SK-MEL-5 (cell line): Measurements from ENCODE around the gene GSTO2. TPM values are rescaled to one million over a fixed set of nuclear protein-coding genes. Genes with fewer than 3 reads are reported as not detected.

Source experiments
- DNase-seq: peaks from one replicate; pipeline ENCODE4 v3.0.0-alpha.2; 2016; ENCODE audit warnings: low read depth, low spot score
- in situ Hi-C: cut with HindIII; loops from 2 replicates; pipeline ENCODE4 v1.10.0; 2016; ENCODE audit warnings: low sequenced_read_pairs, high pct_unique_total_duplicates, low pct_unique_long_range_greater_than_20kb
- total RNA-seq: library from RNA; depleted of rRNA; stranded (reverse); fragments of >200 nt; shearing (Covaris generic); gene quantifications from 2 replicates; pipeline ENCODE4 v1.2.3, GENCODE V29; 2014

GSTO2 gene
- total RNA-seq, 1 experiment from 2014 or later: 0.90 TPM

DNA sequence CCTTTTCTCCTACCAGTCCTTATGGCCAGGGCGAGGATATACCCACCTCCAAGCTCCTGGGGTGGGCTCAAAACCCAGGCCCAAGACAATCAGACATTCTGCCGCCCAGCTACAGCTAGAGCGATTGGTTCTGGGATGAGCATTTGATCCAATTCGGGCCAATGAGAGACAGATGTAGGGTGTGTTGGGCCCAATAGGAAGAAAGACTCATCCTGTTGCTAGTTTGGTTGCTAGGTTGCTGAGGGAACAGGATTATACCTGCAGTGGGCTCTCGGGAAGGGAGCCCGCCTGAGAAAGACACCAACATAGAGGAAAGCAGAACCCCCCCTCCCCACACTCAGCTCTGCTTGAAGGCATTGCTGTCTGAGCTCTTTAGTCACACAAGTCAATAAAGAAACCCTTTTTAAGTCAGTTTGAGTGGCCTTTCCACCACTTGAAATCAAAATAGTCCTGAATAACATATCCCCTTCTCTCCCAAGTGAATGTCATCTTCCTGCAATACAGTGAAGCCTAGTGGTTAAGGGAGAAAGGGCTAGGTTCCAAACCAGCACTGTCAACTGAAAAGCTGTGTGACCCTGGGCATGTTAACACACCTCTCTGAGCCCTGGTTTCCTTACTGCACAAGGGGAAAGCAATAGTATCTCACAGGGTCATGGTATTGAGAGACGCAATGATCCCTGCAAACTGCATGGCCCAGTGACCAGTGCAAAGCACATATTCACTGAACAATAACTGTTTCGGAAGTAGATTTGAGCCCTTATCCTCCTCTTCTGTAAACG lies 47.5 kb downstream of the GSTO2 start:
- in situ Hi-C loops: no loop called here
- no peak for DNase-seq

DNA sequence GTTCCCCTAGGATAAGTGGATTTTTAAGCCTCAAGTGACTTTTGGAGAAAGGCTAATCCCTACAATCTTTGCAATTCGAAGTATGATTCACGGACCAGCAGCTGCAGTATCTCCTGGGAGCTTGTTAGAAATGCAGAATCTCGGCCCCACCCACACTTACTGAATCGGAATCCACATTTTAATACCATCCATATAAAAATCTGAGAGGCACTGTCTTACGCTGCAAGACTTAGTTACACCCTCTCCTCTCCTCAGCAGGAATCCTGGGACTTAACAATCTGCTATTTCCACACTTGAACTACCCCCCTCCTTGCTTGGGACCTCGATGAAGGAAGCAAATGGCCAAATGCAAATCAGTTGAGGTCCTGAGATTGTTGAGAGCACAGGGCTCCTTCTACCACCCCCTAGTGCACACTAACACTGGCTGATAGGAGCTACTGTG lies 48.3 kb downstream of the GSTO2 start:
- in situ Hi-C loops: no loop called here
- DNase-seq: no peak

DNA sequence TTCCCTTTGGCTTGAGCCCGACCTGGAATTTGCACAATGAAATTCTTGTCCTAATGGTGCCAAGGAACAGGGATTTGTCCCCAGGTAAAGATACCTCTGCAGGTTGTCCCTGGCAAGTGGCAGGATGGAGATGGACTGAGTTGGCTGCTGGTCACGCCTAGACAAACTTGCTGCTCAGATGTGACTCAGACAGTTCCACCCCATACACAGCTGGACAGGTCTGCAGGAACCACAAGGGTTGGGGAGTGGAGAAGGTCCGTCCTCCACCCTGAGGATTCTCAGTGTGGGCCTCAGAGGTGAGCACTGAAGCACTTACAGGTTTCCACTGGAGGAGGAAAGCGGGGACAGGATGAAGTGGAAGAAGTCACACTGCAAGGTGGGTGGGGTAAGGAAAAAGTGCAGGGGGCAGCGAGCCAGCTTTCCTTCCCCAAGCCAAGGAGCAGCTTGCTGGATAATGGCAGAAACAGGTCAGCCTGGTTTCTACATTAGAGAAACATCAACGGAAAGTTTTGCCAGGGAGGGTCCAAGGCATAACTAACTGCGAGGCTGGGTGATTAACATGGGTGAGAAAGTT lies 48.8 kb downstream of the GSTO2 start:
- in situ Hi-C loops: no loop called here
- DNase-seq: no peak

DNA sequence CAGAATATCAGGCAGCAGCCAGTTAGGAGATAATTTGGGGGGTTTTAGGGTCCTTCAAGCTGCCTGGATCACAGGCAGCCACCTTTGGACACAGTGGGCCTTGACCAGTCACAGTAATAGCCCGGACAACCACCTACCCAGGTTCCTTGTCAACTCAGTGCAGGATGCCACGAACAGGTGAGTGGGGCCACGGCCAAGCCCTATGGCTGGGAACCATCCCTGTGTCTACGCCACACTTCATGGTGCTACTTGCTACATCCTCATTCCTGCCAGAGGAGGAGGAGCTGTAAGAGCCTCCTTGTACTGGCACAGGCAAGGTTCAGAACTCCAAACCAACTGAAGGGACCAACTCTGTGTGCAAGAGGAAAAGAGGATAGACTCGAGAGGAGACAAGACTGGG lies 49.3 kb downstream of the GSTO2 start:
- no peak for DNase-seq
- in situ Hi-C loops: no loop called here

DNA sequence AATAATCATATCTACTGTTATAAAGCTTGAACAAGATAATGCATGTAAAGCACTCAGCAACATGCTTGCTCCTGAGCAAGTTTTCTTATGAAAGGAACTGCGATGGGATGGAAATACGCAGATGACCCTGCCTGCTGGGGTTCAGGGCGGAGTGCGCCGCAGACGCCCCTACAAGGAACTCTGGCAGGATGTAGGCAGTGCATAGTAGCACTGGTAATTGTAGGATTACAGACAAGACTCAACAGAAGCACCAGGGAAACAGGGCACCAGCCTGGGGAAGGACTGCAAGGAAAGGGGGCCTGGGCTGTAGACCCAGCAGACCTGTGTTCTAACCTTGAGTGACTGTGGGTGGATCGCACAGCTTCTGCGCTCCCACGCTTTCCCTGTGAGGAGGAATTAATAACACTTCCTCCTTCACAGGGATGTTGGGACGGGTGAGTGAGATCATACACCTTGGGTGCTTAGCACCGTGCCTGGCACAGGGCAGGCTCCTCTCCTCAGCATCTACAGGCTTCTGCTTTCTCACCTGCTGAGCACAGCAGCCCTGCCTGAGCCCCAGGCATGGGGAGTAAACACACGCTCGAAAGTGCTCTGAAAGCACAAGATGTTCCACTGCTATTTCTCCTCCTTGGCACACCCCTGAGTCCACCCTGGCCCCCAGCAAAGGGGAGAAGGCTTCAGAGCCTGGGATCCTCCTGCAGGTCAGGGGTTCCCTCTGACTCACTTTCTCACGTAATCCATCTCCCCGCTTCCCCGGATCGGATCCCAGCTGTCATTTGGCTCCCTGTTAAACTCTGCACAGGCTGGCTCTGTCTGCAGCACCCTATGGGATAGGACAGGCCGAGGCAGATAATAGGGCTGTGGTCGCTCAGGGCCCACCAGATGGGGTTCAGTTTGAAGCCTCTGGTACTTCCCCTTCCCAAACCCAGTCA lies 50.1 kb downstream of the GSTO2 start:
- DNase-seq: no peak
- in situ Hi-C loops: no loop called here

DNA sequence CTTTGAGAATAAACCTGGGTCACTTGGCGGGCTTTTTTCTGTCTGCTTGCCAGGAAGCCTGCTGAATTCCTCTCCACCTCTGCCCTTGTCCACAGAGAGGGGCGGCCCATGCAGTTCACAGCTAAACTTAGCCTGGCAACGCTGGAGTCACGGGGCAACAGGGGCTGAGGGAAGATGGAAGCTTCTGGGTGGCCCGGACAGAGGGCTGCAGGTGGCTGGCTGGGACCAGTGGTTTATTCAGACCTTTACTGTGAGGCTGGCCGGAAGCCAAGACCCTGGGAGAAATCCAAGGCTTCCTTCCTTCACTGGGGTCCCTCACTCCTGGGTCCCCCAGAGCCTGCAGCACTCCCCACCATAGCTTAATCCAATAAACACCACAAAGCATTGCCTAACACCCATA lies 52.2 kb downstream of the GSTO2 start:
- in situ Hi-C loops: no loop called here
- no peak for DNase-seq

DNA sequence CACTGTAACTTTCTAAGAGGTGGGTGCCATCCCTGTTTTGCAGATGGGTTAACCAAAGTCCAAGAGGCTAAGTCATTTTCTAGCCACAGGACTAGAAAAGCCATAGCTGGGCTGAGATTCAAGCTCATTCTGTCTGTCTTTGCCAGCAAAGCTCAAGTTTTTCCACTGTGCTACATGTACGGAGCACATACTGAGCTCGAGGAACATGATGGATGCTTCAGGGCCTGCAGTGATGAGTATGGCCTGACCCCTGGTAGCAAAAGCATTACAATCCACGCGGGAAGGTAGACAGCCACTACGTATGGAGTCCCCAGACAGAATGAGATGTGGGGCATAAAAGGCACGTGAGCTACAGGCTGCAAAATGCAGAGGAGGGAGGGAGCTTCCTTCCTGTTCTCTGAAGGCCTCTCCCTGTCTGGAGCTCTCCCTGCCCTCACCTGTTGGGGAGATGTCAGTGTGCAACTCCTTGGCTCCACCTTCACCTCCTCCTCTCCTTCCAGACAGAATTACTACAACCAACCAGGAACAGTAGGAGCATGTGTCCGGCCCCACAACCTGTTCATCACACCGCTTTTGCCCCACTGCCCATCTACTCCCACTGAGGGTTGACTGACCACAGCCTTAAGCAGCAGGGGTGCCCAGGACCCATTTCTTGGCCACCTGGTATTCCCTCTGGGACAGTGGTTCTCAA lies 52.9 kb downstream of the GSTO2 start:
- DNase-seq: no peak
- in situ Hi-C loops: no loop called here

DNA sequence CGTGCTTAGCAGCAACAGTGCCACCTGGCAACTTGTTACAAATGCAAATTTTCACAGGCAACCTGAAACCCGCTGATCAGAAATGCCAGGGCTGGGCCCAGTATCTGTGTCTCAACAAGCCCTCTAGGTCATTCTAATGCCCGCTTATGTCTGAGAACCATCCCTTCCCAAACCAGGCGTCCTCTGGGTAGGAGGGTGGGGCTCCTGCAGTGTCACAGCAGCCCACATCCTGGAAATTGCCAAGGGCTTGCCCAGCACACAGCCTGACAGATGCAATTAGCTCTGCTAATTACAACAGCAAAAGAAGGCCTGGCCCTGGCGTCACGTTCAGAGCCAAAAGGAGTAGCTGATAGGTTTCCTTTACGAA lies 53.4 kb downstream of the GSTO2 start:
- no peak for DNase-seq
- in situ Hi-C loops: no loop called here

DNA sequence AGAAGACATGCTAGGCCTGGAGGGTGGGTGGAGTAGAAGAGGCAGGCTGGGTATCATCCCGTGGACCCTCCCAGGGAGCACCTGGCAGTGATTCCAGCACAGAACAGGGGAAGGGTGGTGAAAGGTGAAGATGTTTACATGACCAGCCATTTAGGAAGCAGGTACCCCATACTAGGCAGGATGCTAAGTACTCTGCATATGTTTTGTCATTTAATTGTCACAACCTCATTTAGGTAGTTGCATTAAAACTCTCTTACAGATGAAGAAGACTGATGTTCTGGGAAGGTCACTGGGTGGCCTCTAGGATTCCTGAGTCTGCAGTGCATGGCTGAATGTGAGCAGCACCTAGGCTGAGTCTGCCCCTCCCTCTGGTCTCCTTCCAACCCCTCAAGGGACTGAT lies 54.1 kb downstream of the GSTO2 start:
- in situ Hi-C loops: no loop called here
- DNase-seq: no peak

DNA sequence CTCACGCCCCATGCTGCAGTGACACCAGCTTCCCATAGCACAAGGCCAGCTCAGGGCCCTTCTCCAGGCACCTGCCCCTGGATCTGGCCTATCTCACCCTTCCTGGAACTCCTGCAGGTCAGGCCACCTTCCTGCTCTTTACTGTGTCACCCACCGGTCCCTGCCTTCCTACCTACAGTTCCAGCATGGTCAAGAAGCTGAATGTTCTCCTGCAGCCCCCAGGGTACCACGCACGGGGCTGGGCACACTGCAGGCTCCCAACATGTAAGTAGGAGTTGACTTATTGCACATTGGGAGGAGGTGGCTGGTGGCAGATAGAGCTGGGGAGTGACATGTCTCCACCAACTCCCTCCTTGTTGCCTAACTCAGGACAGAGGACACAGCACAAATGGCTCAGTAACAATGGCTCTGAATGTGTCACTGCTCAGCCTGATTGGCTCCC lies 54.8 kb downstream of the GSTO2 start:
- DNase-seq: no peak
- in situ Hi-C loops: no loop called here

DNA sequence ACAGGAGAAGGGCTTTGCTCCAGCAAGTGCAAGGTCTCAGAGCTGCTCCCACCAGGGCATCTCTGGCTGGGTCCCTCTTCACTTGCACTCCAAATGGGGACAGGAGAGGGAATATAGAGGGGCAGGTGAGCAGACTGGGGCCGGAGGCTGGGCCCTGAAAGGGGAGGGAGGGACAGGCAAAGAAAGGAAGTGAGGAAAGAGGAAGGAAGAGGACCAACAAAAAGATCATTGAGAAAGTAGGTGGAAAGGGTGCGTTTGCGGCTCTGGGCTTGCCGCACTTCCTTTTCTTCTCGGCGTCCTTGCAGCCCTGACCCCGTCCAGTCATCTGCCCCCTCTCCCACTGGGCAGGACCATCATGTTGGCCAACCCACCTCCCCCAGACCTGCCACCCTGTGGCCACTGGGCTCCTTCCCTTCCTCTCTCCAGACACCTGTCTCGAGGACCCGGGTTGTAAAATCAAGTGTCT lies 55.3 kb downstream of the GSTO2 start:
- no peak for DNase-seq
- in situ Hi-C loops: no loop called here

DNA sequence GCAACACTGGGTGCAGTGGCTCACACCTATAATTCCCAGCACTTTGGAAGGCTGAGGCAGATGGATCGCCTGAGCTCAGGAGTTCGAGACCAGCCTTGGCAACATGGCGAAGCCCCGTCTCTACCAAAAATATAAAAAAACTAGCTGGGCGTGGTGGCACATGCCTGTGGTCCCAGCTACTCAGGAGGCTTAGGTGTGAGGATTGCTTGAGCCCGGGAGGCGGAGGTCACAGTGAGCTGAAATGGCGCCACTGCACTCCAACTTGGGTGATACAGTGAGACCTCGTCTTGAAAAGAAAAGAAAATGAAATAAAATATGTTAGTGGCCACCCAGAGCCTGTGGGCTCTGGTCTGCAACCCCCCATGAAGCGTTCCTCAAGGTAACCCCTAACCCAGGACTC lies 55.9 kb downstream of the GSTO2 start:
- in situ Hi-C loops: no loop called here
- DNase-seq: no peak

DNA sequence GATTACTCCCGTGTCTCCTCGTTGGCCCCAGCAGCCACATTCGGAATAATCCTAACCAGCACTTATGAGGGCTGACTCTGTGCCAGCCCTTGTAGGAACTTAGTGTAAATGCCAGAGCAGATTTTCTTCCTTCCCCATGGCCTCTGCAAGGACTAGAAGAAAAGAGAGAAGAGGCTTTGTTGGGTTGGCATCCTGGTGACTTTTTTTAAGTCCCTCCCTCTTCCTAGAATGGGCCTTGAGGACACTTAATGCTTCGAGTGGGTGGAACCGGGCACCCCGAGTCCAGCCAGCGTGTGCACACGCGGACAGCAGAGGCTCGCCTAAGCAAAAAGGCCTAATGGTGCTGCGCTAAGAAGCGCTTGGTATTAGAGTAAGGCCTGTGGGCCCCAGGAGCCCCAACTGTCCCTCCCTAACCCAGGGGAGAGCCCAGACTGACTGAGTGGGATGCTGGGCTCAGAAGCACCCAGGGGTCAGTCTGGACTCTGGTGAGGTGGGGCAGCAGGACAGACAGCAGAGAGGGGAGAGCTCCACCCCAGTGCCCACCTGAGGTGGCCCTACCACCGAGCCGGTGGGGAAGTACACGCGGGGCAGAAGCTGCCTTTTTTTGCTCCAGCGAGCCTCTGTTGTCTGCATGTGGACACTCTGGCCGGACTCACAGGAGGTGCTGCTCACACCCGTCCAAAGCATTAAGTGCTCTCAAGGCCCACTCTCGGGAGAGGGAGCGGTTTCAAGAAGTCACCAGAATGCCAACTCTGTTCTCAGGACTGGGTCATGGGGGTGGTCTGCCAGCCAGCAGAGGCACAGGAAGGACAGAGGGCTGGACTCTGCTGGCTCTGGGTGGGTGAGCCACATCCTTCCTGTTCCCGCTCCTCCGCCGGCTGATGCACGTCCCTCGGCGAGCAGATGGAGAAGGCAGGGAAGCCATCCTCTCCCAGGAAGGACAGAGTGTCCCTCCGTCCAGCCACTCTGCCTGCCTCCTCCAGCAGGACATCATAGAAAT lies 56.8 kb downstream of the GSTO2 start:
- DNase-seq: no peak
- in situ Hi-C loops: no loop called here

DNA sequence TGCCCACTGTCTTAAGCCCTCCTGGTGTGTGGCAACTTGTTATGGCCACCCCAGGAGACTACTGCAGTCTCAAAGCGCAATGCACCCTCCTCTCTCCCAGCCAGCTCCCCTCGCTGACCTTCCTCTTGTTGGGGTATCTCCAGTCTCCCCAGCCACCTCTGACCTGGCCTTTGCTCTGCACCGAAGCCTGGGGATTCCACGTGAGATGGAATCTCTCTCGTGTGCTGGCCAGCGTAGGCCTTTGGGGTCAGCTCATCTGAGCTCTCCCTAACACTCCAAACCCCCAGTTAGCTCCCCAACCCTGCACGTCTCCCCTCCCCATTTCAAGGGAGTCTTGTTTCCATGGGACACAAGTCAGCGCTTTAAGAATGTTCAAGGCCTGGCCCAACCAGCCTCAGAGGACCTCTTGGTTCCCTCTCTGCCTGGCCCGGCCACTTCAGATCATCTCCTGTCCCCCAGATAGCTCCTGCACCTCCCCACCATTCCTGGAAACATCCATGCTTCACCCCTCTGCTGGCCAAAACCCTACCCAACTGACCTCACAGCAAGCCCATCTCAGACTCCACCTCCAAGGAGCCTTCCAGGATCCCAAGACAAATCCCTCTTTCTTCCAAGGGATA lies 58.1 kb downstream of the GSTO2 start:
- no peak for DNase-seq
- in situ Hi-C loops: no loop called here

DNA sequence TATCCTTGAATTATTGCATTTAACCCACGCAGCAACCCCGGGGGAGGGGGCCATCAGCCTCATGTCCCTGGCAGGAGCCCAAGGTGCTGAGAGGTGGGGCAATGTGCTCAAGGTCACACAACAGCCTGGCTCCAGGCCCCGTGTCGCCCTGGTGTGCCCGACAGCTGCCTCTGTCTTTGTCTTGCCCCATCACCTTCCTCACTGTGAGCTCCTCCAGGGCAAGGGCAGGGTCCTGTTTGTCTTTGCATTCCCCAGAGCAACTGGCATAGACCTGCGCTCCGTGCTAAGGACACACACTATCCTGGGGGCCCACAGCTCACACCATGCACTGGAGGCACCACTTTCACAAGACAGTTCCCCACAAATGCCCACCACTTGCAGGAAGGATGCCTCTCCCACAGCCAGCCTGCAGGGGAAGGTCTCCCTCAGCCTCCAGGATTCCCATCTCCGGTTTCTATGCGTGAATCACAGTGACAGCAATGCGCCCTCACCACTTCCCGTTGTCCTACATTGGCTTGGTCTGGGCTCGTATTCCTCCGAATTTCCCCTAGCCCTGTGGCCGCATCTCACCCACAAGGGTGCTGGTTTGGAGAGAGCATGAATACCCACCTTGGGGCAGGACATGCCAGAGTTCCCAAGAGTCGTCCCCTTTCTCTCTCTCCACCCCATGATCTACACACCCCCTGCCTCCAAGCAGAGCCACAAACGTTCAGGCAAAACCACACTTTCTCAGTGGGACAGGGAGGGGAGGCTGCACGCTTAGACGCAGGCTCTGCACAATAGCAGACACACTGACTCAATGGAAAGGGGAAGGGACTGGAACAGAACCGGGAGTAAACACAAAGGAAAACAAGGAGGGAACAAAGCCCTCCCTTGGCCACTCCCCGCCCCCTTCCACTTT lies 59.0 kb downstream of the GSTO2 start:
- in situ Hi-C loops: no loop called here
- DNase-seq: no peak

DNA sequence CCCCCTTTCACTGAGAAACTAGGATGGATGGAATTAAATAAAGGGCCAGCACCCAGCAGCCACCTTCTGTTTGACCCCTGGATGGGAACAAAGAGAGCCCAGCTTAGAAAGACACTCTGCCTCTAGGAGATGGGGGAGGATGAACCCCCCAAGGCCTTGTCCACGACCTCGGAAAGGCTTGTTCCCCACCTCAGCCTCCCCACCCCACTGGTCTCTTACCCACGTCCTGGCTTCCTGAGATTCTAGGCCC lies 59.6 kb downstream of the GSTO2 start:
- in situ Hi-C loops: no loop called here
- no peak for DNase-seq
